Measurements from ENCODE around the gene GATA6.
"Not testable (repeated sequence)": the region's sequence is repeated elsewhere in the genome, so short reads cannot be mapped to it uniquely, and the experiment has no call there.

Gene GATA6

GRCh38 chr18:22214731-22215528 lies 45.5 kb downstream of the GATA6 start:
- ChIA-PET POLR2A (no interaction called here), CTCF (no interaction called here)
- no peak for TF ChIP-seq CTCF (IDR thresholded peaks at IDR 0.05; ENCODE audit: insufficient read depth, low read length, missing control alignments)
- DNase-seq (ENCODE audit: low read depth, low spot score): no peak
- H3K4me3 ChIP-seq (ENCODE audit: low read depth, low read length): no peak overlapping the region

- no peak for DNase-seq (ENCODE audit: low read depth, low spot score)
- POLR2A ChIA-PET: no interaction called here
- CTCF ChIA-PET: no interaction called here
- no peak overlapping the region for H3K4me3 ChIP-seq (ENCODE audit: low read depth, low read length)
- TF ChIP-seq CTCF (IDR thresholded peaks at IDR 0.05; ENCODE audit: insufficient read depth, low read length, missing control alignments): no peak
These were observed 49.4 kb downstream of the GATA6 start for GRCh38 chr18:22218835-22219234.

- no peak for TF ChIP-seq CTCF (IDR thresholded peaks at IDR 0.05; ENCODE audit: insufficient read depth, low read length, missing control alignments)
- H3K4me3 ChIP-seq (ENCODE audit: low read depth, low read length): no peak overlapping the region
- POLR2A ChIA-PET: no interaction called here
- no peak for DNase-seq (ENCODE audit: low read depth, low spot score)
- CTCF ChIA-PET: interaction anchor here (0.6 kb wide), 1 partner anchor 781 kb away, joined by 3 read pairs; no protein-coding TSS in a partner anchor
These were observed 50.4 kb downstream of the GATA6 start for GRCh38 chr18:22219568-22220355.

GRCh38 chr18:22220585-22220984 lies 51.2 kb downstream of the GATA6 start:
- DNase-seq (ENCODE audit: low read depth, low spot score); H3K4me3 ChIP-seq (ENCODE audit: low read depth, low read length); POLR2A ChIA-PET: not testable (repeated sequence)
- CTCF ChIA-PET: interaction anchor here (0.6 kb wide), 1 partner anchor 782 kb away, joined by 3 read pairs; no protein-coding TSS in a partner anchor

GRCh38 chr18:22221350-22221749 lies 52.0 kb downstream of the GATA6 start:
- DNase-seq (ENCODE audit: low read depth, low spot score): no peak
- H3K4me3 ChIP-seq (ENCODE audit: low read depth, low read length): no peak overlapping the region
- no peak for TF ChIP-seq CTCF (IDR thresholded peaks at IDR 0.05; ENCODE audit: insufficient read depth, low read length, missing control alignments)
- ChIA-PET CTCF (no interaction called here), POLR2A (no interaction called here)

- TF ChIP-seq CTCF (IDR thresholded peaks at IDR 0.05; ENCODE audit: insufficient read depth, low read length, missing control alignments): no peak
- POLR2A ChIA-PET: no interaction called here
- DNase-seq (ENCODE audit: low read depth, low spot score): no peak
- CTCF ChIA-PET: interaction anchor here (0.8 to 1.0 kb wide), 2 partner anchors 12 to 18 kb away, joined by 3 to 4 read pairs; no protein-coding TSS in a partner anchor
- no peak overlapping the region for H3K4me3 ChIP-seq (ENCODE audit: low read depth, low read length)
These were observed 54.0 kb downstream of the GATA6 start for GRCh38 chr18:22223254-22223964.

Measured in AG04449 (cell line).